ENCODE measurements around the gene FAT1.

The FAT1 gene

GRCh38 chr4:186701273-186701672 lies 22.4 kb downstream of the FAT1 start:
- DNase-seq (ENCODE audit: extremely low spot score, insufficient read length, low read depth) = no peak

GRCh38 chr4:186700746-186701145 lies 22.9 kb downstream of the FAT1 start:
- FAIRE-seq (no peak), DNase-seq (ENCODE audit: extremely low spot score, insufficient read length, low read depth) (no peak)

More at GRCh38 chr4:186701273-186701672, 22.4 kb downstream of the FAT1 start:
- no peak for FAIRE-seq

GRCh38 chr4:186699881-186700397 lies 23.7 kb downstream of the FAT1 start:
- DNase-seq (ENCODE audit: extremely low spot score, insufficient read length, low read depth) (no peak), FAIRE-seq (no peak)

GRCh38 chr4:186699298-186699697 lies 24.4 kb downstream of the FAT1 start:
- FAIRE-seq (no peak), DNase-seq (ENCODE audit: extremely low spot score, insufficient read length, low read depth) (no peak)

GRCh38 chr4:186698525-186698924 lies 25.1 kb downstream of the FAT1 start:
- DNase-seq (ENCODE audit: extremely low spot score, insufficient read length, low read depth) = no peak
- FAIRE-seq = no peak

- FAIRE-seq (no peak), DNase-seq (ENCODE audit: extremely low spot score, insufficient read length, low read depth) (no peak)
These were observed 25.6 kb downstream of the FAT1 start for GRCh38 chr4:186698028-186698427.

- DNase-seq (ENCODE audit: extremely low spot score, insufficient read length, low read depth) (no peak), FAIRE-seq (no peak)
These were observed 28.3 kb downstream of the FAT1 start for GRCh38 chr4:186695392-186695791.

GRCh38 chr4:186693894-186694293 lies 29.8 kb downstream of the FAT1 start:
- no peak for DNase-seq (ENCODE audit: extremely low spot score, insufficient read length, low read depth)
- FAIRE-seq = no peak

GRCh38 chr4:186693159-186693815 lies 30.4 kb downstream of the FAT1 start:
- FAIRE-seq (no peak), DNase-seq (ENCODE audit: extremely low spot score, insufficient read length, low read depth) (no peak)

- FAIRE-seq = no peak
These were observed 32.3 kb downstream of the FAT1 start for GRCh38 chr4:186691396-186691795.

GRCh38 chr4:186689476-186689875 lies 34.2 kb downstream of the FAT1 start:
- FAIRE-seq (no peak), DNase-seq (ENCODE audit: extremely low spot score, insufficient read length, low read depth) (no peak)

More at GRCh38 chr4:186691396-186691795, 32.3 kb downstream of the FAT1 start:
- DNase-seq (ENCODE audit: extremely low spot score, insufficient read length, low read depth) = no peak

GRCh38 chr4:186688150-186688943 lies 35.3 kb downstream of the FAT1 start:
- DNase-seq (ENCODE audit: extremely low spot score, insufficient read length, low read depth) (no peak), FAIRE-seq (no peak)

- FAIRE-seq = no peak
These were observed 36.4 kb downstream of the FAT1 start for GRCh38 chr4:186687265-186687664.

GRCh38 chr4:186685767-186686183 lies 37.9 kb downstream of the FAT1 start:
- DNase-seq (ENCODE audit: extremely low spot score, insufficient read length, low read depth) = no peak
- FAIRE-seq = no peak

More at GRCh38 chr4:186687265-186687664, 36.4 kb downstream of the FAT1 start:
- DNase-seq (ENCODE audit: extremely low spot score, insufficient read length, low read depth) = no peak

- DNase-seq (ENCODE audit: extremely low spot score, insufficient read length, low read depth) (no peak), FAIRE-seq (no peak)
These were observed 38.8 kb downstream of the FAT1 start for GRCh38 chr4:186684889-186685309.

- FAIRE-seq (no peak), DNase-seq (ENCODE audit: extremely low spot score, insufficient read length, low read depth) (no peak)
These were observed 39.4 kb downstream of the FAT1 start for GRCh38 chr4:186684220-186684619.

GRCh38 chr4:186680641-186681040 lies 43.0 kb downstream of the FAT1 start:
- FAIRE-seq (no peak), DNase-seq (ENCODE audit: extremely low spot score, insufficient read length, low read depth) (no peak)

GRCh38 chr4:186676531-186677161 lies 47.0 kb downstream of the FAT1 start:
- DNase-seq (ENCODE audit: extremely low spot score, insufficient read length, low read depth) (no peak), FAIRE-seq (no peak)

GRCh38 chr4:186669735-186670134 lies 53.9 kb downstream of the FAT1 start:
- FAIRE-seq (no peak), DNase-seq (ENCODE audit: extremely low spot score, insufficient read length, low read depth) (no peak)

- no peak for DNase-seq (ENCODE audit: extremely low spot score, insufficient read length, low read depth)
- FAIRE-seq = no peak
These were observed 54.4 kb downstream of the FAT1 start for GRCh38 chr4:186669159-186669731.
